ENCODE measurements around the gene NHSL1. TPM values are rescaled to one million over a fixed set of nuclear protein-coding genes. Genes with fewer than 3 reads are reported as not detected.

NHSL1 gene
- total and polyA plus RNA-seq, 2 of the 8 experiments (the other 6 are each of a cell fraction or from before 2014, with no cell fraction given), result 7.2 to 32.4 TPM

GRCh38 chr6:138528137-138528536, 28.8 kb upstream of the NHSL1 start (continued):
- no peak for TF ChIP-seq SAP30 (IDR thresholded peaks at IDR 0.05; ENCODE audit: insufficient read depth, insufficient replicate concordance, low read length)
- no peak for TF ChIP-seq HDAC6 (IDR thresholded peaks at IDR 0.05; ENCODE audit: low read depth, low read length)
- no peak for TF ChIP-seq CEBPB (IDR thresholded peaks at IDR 0.05; ENCODE audit: low read depth, low read length)
- TF ChIP-seq SP2 (IDR thresholded peaks at IDR 0.05; ENCODE audit: low read length), result no peak
- no peak for TF ChIP-seq PHF8 (conservative IDR thresholded peaks at IDR 0.05; ENCODE audit: low read depth, low read length)
